ENCODE results near the gene PLA2G6. TPM values are rescaled to one million over a fixed set of nuclear protein-coding genes. Genes with fewer than 3 reads are reported as not detected.

The PLA2G6 gene
- total RNA-seq, 6 experiments from 2014 or later = 8.1 to 32.9 (median 19.8) TPM

- H3K4me1 ChIP-seq = peaks cover 0 to 14% (median 0%) of the 10 kb centered on the region in 4 donors
- intact Hi-C loops (cut with DNase I) = no loop called here
- H3K27ac ChIP-seq = no peak overlapping the region
- H3K36me3 ChIP-seq = peaks cover 0 to 4% (median 0%) of the 10 kb centered on the region in 4 donors
- 83% methylated on average over 6 of the region's 22 CpGs for WGBS (ENCODE audit: insufficient coverage, low coverage, low lambda C conversion rate, missing lambda C conversion rate)
- DNase-seq (peak in 2 of 3 donors; percentile 10 to 46), ATAC-seq (no peak)
- H3K9me3 ChIP-seq = no peaks in the 10 kb centered on the region
- no peaks in the 10 kb centered on the region for H3K27me3 ChIP-seq
- no peak for TF ChIP-seq CTCF (IDR thresholded peaks at IDR 0.05)
- no peak for TF ChIP-seq POLR2A (IDR thresholded peaks at IDR 0.05)
- no peak overlapping the region for H3K4me3 ChIP-seq
These were observed 103.4 kb downstream of the PLA2G6 start for GRCh38 chr22:38078046-38078840.

GRCh38 chr22:38077595-38077994 lies 104.0 kb downstream of the PLA2G6 start:
- peaks cover 0 to 9% (median 3%) of the 10 kb centered on the region in 4 donors for H3K36me3 ChIP-seq
- H3K9me3 ChIP-seq = no peaks in the 10 kb centered on the region
- no peak overlapping the region for H3K4me3 ChIP-seq
- no peak overlapping the region for H3K27ac ChIP-seq
- intact Hi-C loops (cut with DNase I) = no loop called here
- TF ChIP-seq CTCF (IDR thresholded peaks at IDR 0.05) (no peak), POLR2A (IDR thresholded peaks at IDR 0.05) (no peak)
- peaks cover 0 to 14% (median 0%) of the 10 kb centered on the region in 4 donors for H3K4me1 ChIP-seq
- no peaks in the 10 kb centered on the region for H3K27me3 ChIP-seq
- 100% methylated on average over 1 of the region's 14 CpGs for WGBS (ENCODE audit: insufficient coverage, low coverage, low lambda C conversion rate, missing lambda C conversion rate)
- no peak for ATAC-seq
- peak in 2 of 3 donors; percentile 13 to 42 for DNase-seq

- Histone ChIP-seq H3K27ac (no peak overlapping the region), H3K27me3 (no peaks in the 10 kb centered on the region), H3K4me3 (no peak overlapping the region), H3K4me1 (peaks cover 0 to 14% (median 0%) of the 10 kb centered on the region in 4 donors), H3K36me3 (peaks cover 0 to 11% (median 5%) of the 10 kb centered on the region in 4 donors), H3K9me3 (no peaks in the 10 kb centered on the region)
- ATAC-seq (no peak), DNase-seq (no peak)
- WGBS (ENCODE audit: insufficient coverage, low coverage, low lambda C conversion rate, missing lambda C conversion rate) = 76% methylated on average over 9 of the region's 12 CpGs
- intact Hi-C loops (cut with DNase I) = no loop called here
- TF ChIP-seq CTCF (IDR thresholded peaks at IDR 0.05) = no peak
- TF ChIP-seq POLR2A (IDR thresholded peaks at IDR 0.05) = no peak
These were observed 104.5 kb downstream of the PLA2G6 start for GRCh38 chr22:38077096-38077495.

- Histone ChIP-seq H3K4me1 (peaks cover 0 to 11% (median 0%) of the 10 kb centered on the region in 4 donors), H3K27ac (no peak overlapping the region)
- 85% methylated on average over 12 of the region's 13 CpGs for WGBS (ENCODE audit: insufficient coverage, low coverage, low lambda C conversion rate, missing lambda C conversion rate)
These were observed 105.7 kb downstream of the PLA2G6 start for GRCh38 chr22:38075961-38076360.

More at GRCh38 chr22:38075961-38076360, 105.7 kb downstream of the PLA2G6 start:
- TF ChIP-seq POLR2A (IDR thresholded peaks at IDR 0.05) (no peak), CTCF (IDR thresholded peaks at IDR 0.05) (no peak)
- H3K9me3 ChIP-seq = no peaks in the 10 kb centered on the region
- no peaks in the 10 kb centered on the region for H3K27me3 ChIP-seq
- DNase-seq = peak in 1 of 3 donors; percentile 42
- no peak overlapping the region for H3K4me3 ChIP-seq
- H3K36me3 ChIP-seq = peaks cover 0 to 16% (median 5%) of the 10 kb centered on the region in 4 donors
- no peak for ATAC-seq
- intact Hi-C loops (cut with DNase I) = no loop called here
